ENCODE data around the gene MED7. TPM values are rescaled to one million over a fixed set of nuclear protein-coding genes. Genes with fewer than 3 reads are reported as not detected.
"Not testable (repeated sequence)": the region's sequence is repeated elsewhere in the genome, so short reads cannot be mapped to it uniquely, and the experiment has no call there.

Gene MED7, protein sequence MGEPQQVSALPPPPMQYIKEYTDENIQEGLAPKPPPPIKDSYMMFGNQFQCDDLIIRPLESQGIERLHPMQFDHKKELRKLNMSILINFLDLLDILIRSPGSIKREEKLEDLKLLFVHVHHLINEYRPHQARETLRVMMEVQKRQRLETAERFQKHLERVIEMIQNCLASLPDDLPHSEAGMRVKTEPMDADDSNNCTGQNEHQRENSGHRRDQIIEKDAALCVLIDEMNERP
- total RNA-seq, result 10 to 100 TPM in 1 of 2 donors, 1 to 10 TPM in 1; 9.3 to 20.3 TPM

DNA sequence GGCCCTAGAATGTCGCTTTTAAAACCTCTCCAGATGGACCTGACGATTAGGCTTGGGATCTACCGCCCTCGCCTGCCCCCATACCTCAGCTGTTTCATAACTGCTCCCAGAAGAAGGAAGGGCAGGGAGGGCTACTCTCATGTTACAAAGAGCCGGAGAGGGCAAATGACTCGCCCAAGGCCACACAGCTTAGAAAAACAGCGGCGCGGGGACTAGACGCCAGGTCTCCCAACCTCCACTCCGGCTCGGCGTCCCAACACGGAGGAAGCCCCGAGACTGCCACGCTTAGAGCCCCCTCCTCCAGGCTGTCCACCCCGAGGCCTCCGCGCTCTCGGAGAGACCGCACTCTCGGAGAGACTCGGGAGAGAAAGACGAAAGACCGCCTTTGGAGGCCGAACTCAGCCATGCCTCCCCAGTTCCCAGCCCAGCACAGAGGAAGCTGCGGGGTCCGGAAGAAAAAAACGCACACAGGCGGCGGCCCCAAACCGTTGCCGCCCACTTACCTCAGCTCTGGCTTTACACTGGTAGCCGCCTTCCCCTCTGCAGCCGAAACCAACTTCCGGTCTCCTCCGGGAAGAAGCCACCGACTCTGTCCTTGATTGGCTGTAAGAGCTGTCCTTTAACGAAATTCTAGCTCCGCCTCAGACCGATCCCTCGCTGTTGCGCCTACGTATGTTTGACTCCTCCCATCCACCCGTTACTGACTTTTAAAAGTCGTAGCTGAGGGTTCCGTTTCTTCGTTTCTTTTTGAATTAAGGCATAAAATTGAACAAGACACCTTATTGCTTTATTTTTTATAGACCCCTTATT is at the start of gene MED7:
Gene MED7 (minus strand): TSS at position 549 of the 810 bp plus-strand sequence. CDS start 3,434 bp downstream, outside the sequence.
- Mint-ChIP-seq H3K4me1 (peaks cover 25% of the 10 kb centered on the region), H3K27me3 (no peaks in the 10 kb centered on the region), H3K4me3 (peak within 1 kb of the TSS; percentile 99), H3K27ac (peak within 1 kb of the TSS; percentile 100), H3K36me3 (ENCODE audit: low read depth) (peaks cover 58% of the 10 kb centered on the region), H3K9me3 (no peaks in the 10 kb centered on the region)
- peak; percentile 98 for ATAC-seq (replicated peaks)

DNA sequence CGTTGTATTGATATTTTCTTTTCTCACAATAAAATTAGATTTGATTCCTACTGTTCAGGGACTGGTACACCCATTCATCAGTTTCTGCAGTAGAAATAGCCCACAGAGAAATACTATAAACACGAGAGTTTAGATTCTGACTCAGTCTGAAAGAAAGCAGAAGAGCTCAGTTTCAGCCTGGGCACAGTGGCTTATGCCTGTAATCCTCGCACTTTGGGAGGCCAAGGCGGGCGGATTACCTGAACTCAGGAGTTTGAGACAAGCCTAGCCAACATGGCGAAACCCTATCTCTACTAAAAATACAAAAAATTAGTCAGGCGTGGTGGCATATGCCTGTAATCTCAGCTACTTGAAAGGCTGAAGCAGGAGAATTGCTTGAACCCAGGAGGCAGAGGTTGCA is 46.6 kb upstream of the MED7 start:
- Mint-ChIP-seq H3K4me3 (peak overlapping the region; percentile 84), H3K9me3 (no peaks in the 10 kb centered on the region), H3K4me1 (peaks cover 56% of the 10 kb centered on the region), H3K27ac (peak overlapping the region; percentile 72), H3K27me3 (no peaks in the 10 kb centered on the region), H3K36me3 (ENCODE audit: low read depth) (peaks cover 100% of the 10 kb centered on the region)
- ATAC-seq (replicated peaks), result peak; percentile 80

DNA sequence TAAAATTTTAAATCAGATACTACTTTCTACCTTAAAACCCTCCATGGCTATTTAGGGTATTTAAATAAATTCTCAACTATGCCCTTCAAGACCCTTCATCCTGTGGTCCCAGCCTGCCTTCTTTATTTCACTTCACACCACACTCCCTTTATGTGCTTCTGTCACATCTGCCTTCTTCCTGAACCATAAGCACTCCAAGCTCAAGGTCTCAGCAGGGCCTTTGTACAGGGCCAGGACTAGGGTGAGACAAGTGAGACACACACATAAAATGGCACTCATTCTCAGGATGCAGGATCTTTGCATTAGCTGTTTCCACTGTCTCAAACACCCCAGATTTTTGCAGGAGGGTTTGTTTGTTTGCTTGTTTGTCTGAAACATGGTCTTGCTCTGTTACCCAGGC is 45.6 kb upstream of the MED7 start:
- no peak for ATAC-seq (replicated peaks)

DNA sequence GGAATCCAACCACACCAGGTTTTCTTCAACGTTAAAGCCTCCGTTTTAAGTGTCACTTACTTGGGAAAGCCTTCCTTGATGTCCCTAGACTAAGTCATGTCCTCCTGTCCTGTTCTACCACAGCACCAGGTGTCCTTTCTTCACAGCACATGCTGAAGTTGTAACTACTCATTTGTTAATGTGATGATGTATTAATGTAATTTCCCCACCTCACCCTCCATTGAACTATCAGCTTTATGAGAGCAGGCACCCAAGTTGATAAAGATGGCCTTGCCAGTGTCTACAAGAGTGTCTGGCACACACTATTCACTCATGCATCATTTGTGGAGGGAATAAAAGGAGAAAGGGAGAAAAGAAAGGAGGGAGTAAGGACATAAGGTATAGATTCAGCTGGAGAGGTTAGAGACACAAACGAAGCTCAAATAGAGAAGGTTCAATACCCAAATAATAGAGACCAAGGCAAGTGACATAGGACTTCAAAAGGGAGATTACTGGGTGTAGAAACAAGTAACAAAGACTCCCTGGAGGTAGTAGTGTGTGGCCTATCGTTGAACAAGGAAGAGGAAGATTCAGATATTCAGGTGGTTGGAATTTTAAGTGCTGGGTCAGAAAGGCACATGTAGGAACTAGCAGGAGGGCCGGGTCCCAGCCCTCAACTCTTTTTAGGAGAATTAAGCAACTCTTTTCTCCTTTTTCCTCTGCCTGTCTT is 44.5 kb upstream of the MED7 start:
- peaks cover 37% of the 10 kb centered on the region for H3K4me1 Mint-ChIP-seq
- peaks cover 100% of the 10 kb centered on the region for H3K36me3 Mint-ChIP-seq (ENCODE audit: low read depth)
- H3K9me3 Mint-ChIP-seq, result no peaks in the 10 kb centered on the region
- no peaks in the 10 kb centered on the region for H3K27me3 Mint-ChIP-seq
- peak; percentile 6 for ATAC-seq (replicated peaks)
- H3K27ac Mint-ChIP-seq, result peak overlapping the region; percentile 72
- peak overlapping the region; percentile 84 for H3K4me3 Mint-ChIP-seq

More for the DNA sequence above, 45.6 kb upstream of the MED7 start:
- Mint-ChIP-seq H3K27ac (peak overlapping the region; percentile 72), H3K4me3 (peak overlapping the region; percentile 84), H3K27me3 (no peaks in the 10 kb centered on the region), H3K36me3 (ENCODE audit: low read depth) (peaks cover 100% of the 10 kb centered on the region), H3K9me3 (no peaks in the 10 kb centered on the region), H3K4me1 (peaks cover 47% of the 10 kb centered on the region)

DNA sequence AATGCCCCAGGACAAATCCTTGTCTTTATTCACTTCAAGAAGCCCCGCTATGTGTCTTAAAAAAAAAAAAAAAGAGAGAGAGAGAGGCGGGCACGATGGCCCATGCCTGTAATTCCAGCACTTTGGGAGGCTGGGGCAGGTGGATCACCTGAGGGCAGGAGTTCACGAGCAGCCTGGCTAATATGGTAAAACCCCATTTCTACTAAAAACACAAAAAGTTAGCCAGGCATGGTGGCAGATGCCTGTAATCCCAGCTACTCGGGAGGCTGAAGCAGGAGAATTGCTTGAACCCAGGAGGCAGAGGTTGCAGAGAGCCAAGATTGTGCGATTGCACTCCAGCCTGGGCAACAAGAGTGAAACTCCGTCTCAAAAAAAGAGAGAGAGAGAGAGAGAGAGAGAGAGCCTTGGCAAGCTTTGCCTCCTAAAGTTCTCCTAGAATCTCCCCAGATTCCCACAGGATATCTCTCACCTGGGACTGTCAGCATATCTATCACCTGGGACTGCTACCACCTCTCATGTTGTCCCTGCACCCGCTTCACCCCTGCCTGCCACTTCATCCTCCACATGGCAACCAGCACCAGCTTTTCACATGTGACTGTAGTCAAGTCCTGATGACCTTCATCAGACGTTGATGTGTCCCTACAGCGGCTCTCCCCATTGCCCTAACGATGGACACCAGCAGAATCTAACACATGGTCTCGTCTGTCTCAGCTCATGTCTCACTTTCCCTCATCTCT is 43.8 kb upstream of the MED7 start:
- ATAC-seq (replicated peaks), result peak; percentile 8
- Mint-ChIP-seq H3K27me3 (no peaks in the 10 kb centered on the region), H3K9me3 (no peaks in the 10 kb centered on the region), H3K36me3 (ENCODE audit: low read depth) (peaks cover 100% of the 10 kb centered on the region), H3K4me1 (peaks cover 31% of the 10 kb centered on the region), H3K4me3 (peak overlapping the region; percentile 84), H3K27ac (peak overlapping the region; percentile 72)

DNA sequence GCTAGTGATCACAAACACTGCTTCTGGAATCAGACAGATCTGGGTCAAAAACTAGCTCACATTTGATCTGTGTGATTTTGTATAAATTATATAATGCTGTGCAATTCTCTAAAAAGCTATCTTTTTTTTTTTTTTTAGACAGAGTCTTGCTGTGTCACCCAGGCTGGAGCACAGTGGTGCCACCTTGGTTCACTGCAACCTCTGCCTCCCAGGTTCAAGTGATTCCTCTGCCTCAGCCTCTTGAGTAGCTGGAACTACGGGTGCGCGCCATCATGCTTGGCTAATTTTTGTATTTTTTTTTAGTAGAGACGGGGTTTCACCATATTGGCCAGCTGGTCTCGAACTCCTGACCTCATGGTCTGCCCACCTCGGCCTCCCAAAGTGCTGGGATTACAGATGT is 42.5 kb upstream of the MED7 start:
- H3K4me1 Mint-ChIP-seq, result peaks cover 26% of the 10 kb centered on the region
- H3K4me3 Mint-ChIP-seq, result peak overlapping the region; percentile 84
- not testable (repeated sequence) for H3K9me3 Mint-ChIP-seq; ATAC-seq (replicated peaks); H3K27me3 Mint-ChIP-seq
- H3K27ac Mint-ChIP-seq, result peak overlapping the region; percentile 72
- H3K36me3 Mint-ChIP-seq (ENCODE audit: low read depth), result peaks cover 100% of the 10 kb centered on the region

DNA sequence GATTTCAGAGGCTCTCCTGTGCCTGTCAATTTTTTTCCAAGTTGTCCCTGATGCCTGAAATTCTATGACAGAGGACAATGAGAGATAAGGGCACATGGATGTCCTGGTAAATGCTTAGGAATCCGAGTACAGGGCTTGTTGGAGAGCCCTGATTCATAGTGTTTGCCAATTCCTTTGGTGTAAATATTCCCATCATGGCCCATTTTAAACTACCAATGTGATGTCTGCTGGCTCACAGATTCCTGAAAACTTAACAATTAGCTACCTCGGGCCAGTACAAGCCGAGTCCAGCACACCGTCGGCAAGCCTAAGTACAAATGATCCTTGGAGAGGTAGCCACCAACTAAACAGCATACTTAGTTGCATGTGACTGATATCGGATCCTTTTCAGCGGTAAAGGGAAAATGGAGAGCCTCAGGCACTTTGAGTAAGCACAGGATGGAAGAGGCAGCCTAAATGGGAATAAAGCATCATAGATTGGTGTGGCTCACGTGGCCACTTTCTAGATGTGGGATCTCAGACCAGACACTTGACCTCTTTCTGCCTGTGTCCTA is 41.5 kb upstream of the MED7 start:
- Mint-ChIP-seq H3K27ac (peak overlapping the region; percentile 72), H3K27me3 (no peaks in the 10 kb centered on the region), H3K4me1 (peaks cover 34% of the 10 kb centered on the region), H3K9me3 (no peaks in the 10 kb centered on the region), H3K4me3 (peak overlapping the region; percentile 84), H3K36me3 (ENCODE audit: low read depth) (peaks cover 91% of the 10 kb centered on the region)
- ATAC-seq (replicated peaks), result no peak

DNA sequence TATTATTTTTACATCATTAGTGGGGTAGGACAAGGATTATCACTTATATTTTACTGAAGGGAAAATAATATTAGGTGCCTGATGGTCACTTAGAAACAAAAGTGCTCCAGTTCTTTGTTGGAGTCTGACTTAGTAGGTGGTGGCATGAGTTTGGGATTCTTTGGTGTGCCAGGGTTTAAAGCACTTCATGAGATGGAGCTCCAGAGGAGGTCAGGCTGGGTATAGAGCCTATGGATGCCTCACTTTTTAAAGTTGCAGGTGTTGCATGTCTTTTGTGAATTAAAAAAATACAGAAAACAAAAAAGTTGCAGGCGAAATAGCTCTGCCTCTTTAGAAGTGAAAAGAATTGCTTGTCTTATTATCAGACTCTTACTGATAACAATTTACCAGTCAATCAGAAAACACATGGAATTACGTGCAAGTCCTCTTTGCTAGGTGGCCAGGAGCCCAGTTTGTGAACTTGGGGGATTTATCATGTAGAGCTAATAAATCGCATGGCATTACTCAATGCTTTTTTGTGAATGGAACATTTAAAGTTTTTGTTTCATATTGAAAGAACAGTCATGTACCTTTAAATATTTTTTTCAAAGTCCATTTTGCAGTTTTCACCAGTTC is 39.6 kb upstream of the MED7 start:
- no peaks in the 10 kb centered on the region for H3K27me3 Mint-ChIP-seq
- H3K27ac Mint-ChIP-seq, result peak overlapping the region; percentile 97
- peaks cover 82% of the 10 kb centered on the region for H3K36me3 Mint-ChIP-seq (ENCODE audit: low read depth)
- peaks cover 4% of the 10 kb centered on the region for H3K9me3 Mint-ChIP-seq
- peaks cover 32% of the 10 kb centered on the region for H3K4me1 Mint-ChIP-seq
- ATAC-seq (replicated peaks), result no peak
- peak overlapping the region; percentile 84 for H3K4me3 Mint-ChIP-seq

DNA sequence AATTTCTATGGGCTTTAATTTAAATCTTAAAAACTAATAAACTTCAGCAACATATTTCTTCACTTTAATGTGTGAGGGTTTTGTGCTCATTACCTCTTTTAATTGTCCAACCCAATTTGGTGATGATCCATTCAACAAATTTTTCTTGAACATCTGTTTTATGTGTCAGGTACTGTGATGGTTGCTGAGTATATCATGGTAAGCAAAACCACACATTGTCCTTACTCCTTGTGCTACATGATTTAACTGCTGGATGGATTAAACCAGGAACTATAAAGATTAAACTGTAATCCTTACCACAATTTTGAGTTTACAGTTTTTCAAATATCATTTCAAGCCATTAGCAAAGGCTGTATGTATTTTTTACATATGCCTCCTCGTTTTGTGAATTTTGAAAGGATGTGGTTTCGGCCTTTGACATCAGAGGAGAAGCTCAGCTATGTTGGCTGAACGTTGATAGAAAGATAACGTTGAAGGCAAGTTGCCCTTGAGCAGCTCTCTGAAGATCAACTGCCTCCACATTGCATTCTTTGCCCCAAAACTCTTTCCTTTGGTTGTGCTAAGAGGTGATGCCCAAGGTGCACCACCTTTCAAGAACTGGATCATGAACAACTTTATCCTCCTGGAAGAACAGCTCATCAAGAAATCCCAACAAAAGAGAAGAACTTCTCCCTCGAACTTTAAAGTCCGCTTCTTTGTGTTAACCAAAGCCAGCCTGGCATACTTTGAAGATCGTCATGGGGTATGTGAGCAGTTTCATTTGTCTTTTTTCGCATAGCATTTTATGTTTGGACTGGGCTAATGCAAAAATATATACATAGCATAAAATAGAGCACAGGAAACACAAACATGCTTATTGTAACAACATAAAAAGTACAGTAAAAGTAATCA is 38.0 kb upstream of the MED7 start, which contains the start of gene ITK:
Gene ITK (plus strand): TSS at position 467 of the 891 bp plus-strand sequence. CDS start 138 bp downstream, at position 605.
- Mint-ChIP-seq H3K4me1 (peaks cover 24% of the 10 kb centered on the region), H3K36me3 (ENCODE audit: low read depth) (peaks cover 65% of the 10 kb centered on the region), H3K27ac (peak within 1 kb of the TSS; percentile 97), H3K4me3 (peak within 1 kb of the TSS; percentile 84), H3K9me3 (peaks cover 4% of the 10 kb centered on the region), H3K27me3 (no peaks in the 10 kb centered on the region)
- ATAC-seq (replicated peaks), result peak; percentile 62

DNA sequence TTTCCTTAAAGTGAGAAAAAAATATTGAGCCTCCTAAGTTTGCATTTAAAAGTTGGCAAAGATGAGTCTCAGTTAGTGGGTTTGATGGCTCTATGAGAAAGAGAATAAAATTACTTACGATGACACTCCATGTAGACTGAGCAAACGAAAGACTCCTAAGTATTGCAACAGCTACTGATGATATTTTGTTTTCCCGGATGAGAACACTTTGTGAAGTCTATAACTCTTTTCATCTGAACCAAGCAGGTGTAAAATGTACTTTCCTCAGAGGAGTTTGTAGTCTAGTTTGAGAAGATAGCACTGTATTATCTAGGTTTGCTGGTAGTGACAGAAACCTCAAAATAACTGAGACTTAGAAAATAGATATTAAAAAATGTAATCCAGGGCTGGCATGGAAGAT is 36.3 kb upstream of the MED7 start:
- no peaks in the 10 kb centered on the region for H3K27me3 Mint-ChIP-seq
- H3K27ac Mint-ChIP-seq, result peak overlapping the region; percentile 97
- peak overlapping the region; percentile 84 for H3K4me3 Mint-ChIP-seq
- peaks cover 49% of the 10 kb centered on the region for H3K36me3 Mint-ChIP-seq (ENCODE audit: low read depth)
- peaks cover 37% of the 10 kb centered on the region for H3K4me1 Mint-ChIP-seq
- ATAC-seq (replicated peaks), result no peak
- H3K9me3 Mint-ChIP-seq, result peaks cover 4% of the 10 kb centered on the region

DNA sequence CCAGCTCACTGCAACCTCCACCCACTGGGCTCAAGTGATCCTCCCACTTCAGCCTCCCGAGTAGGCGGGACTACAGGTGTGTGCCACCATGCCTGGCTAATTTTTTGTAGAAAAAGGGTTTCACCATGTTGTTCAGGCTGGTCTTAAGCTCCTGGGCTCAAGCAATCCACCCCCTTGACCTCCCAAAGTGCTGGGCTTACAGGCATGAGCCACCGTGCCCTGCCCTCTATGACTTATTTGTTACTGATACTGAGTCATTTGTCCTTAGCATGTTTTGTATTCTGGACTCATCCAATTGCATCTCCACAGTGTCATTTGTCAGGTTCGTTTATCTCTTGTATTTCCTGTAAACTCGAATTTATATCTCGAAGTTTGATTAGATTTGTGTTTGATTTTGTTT is 35.3 kb upstream of the MED7 start:
- peak; percentile 78 for ATAC-seq (replicated peaks)
- peak overlapping the region; percentile 84 for H3K4me3 Mint-ChIP-seq
- peaks cover 39% of the 10 kb centered on the region for H3K36me3 Mint-ChIP-seq (ENCODE audit: low read depth)
- peaks cover 4% of the 10 kb centered on the region for H3K9me3 Mint-ChIP-seq
- H3K27ac Mint-ChIP-seq, result peak overlapping the region; percentile 97
- no peaks in the 10 kb centered on the region for H3K27me3 Mint-ChIP-seq
- H3K4me1 Mint-ChIP-seq, result peaks cover 40% of the 10 kb centered on the region

DNA sequence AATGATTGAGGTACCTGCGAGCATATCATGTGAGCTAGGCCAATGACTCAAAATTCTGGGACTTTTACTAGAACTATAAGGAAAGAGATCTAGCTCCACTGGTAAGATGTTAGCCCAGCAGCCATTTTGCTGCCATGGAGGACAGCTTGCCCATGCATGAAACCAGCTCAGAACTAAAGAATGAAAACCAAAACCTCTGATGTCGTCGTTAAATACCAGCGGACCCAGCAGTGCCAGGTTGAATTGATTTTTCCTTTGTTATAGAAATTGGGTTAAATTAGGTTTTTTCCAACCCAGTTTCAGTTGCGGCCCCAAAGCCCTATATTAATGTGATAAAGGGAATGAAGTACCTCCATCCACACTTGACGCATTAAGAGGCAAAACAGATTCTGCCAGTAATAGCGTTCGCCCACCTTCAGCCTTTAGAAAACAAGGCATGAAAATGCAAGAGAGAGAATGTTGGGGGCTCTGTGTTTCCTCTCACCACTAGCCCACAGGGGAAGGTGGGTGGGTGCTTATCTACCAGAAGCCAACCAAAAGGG is 32.5 kb upstream of the MED7 start:
- no peaks in the 10 kb centered on the region for H3K27me3 Mint-ChIP-seq
- H3K4me3 Mint-ChIP-seq, result peak overlapping the region; percentile 84
- H3K27ac Mint-ChIP-seq, result peak overlapping the region; percentile 93
- ATAC-seq (replicated peaks), result peak; percentile 4
- H3K9me3 Mint-ChIP-seq, result peaks cover 14% of the 10 kb centered on the region
- H3K36me3 Mint-ChIP-seq (ENCODE audit: low read depth), result peaks cover 11% of the 10 kb centered on the region
- H3K4me1 Mint-ChIP-seq, result peaks cover 53% of the 10 kb centered on the region

Measured in activated T-helper 17 cell treated with anti-CD3 and anti-CD28 coated beads, Interleukin-2, amount 50 U/mL, for 72 hours (primary cell).